B cell (primary cell): Measurements from ENCODE around the gene PAN3. TPM values are rescaled to one million over a fixed set of nuclear protein-coding genes. Genes with fewer than 3 reads are reported as not detected.

Experiments used
- ATAC-seq: fragments of 200-7000 bp; cut with Tn5 transposase; one replicate; pipeline ENCODE4 v1.10.0; 2021; ENCODE audit warnings: low read depth, mild to moderate bottlenecking, moderate number of reproducible peaks, moderate library complexity
- CTCF ChIA-PET: fragments of 350-600 bp; sonication (Branson Sonifier 250); formaldehyde crosslinking; loops from one replicate; lab custom pipeline; 2021; ENCODE audit warnings: antibody characterized with exemption, inconsistent platforms; lab: Charles Lee
- POLR2A ChIA-PET: fragments of 350-600 bp; sonication (Branson Sonifier 250); formaldehyde crosslinking; loops from one replicate; lab custom pipeline; 2021; ENCODE audit warnings: antibody characterized with exemption; lab: Charles Lee
- DNase-seq: peaks from one replicate; pipeline ENCODE4 v3.0.0; 2013
- H2AFZ ChIP-seq: 2 replicates; pipeline ENCODE4 v1.6.1; 2012; ENCODE audit warnings: mild to moderate bottlenecking, low read depth, low read length; ENCODE audit not compliant: insufficient read depth, poor library complexity, severe bottlenecking
- H3K27ac ChIP-seq, 2 donors: 1 replicate in 1 of 2; 2 replicates in 1 of 2; pipeline ENCODE4 v1.5.1; 2012 to 2013; ENCODE audit warnings: low read length in 2 of 2, mild to moderate bottlenecking in 2 of 2, moderate library complexity in 1 of 2
- H3K27me3 ChIP-seq, 4 experiments: fragments of 200-600 bp in 1 of 4; sonication (generic) in 1 of 4; replicated peaks in 1 of 4; 1 replicate in 2 of 4; 2 replicates in 2 of 4; pipeline versions ENCODE4 v1.6.1 to v1.7.0; 2013 to 2016; ENCODE audit warnings: low read length in 3 of 4, mild to moderate bottlenecking in 2 of 4, mixed read lengths in 1 of 4, moderate library complexity in 1 of 4; ENCODE audit not compliant: insufficient read depth in 4 of 4, control insufficient read depth in 3 of 4; ENCODE audit errors: control extremely low read depth in 1 of 4
- H3K36me3 ChIP-seq, 2 experiments: replicated peaks in 1 of 2; 1 replicate in 1 of 2; 2 replicates in 1 of 2; pipeline versions ENCODE4 v1.6.1 to v1.7.1; 2013; ENCODE audit warnings: low read length in 1 of 2; ENCODE audit not compliant: insufficient read depth in 2 of 2, control insufficient read depth in 1 of 2; ENCODE audit errors: control extremely low read depth in 1 of 2, extremely low read depth in 1 of 2
- H3K4me1 ChIP-seq, 2 donors: fragments of 200-600 bp in 1 of 2; sonication (generic) in 1 of 2; 1 replicate in 1 of 2; 2 replicates in 1 of 2; pipeline versions ENCODE4 v1.5.1 to v1.6.1; 2013 to 2017; ENCODE audit warnings: low read length in 2 of 2; ENCODE audit not compliant: control insufficient read depth in 2 of 2, insufficient read depth in 2 of 2
- H3K4me2 ChIP-seq: replicated peaks from 2 replicates; pipeline ENCODE3; 2012; ENCODE audit warnings: mild to moderate bottlenecking, low read depth, low read length; ENCODE audit not compliant: poor library complexity, severe bottlenecking
- H3K4me3 ChIP-seq, 5 experiments: fragments of 200-600 bp in 1 of 5; sonication (generic) in 1 of 5; 1 replicate in 3 of 5; 2 replicates in 2 of 5; pipeline versions ENCODE4 v1.5.1 to v1.7.0; 2011 to 2016; ENCODE audit warnings: low read length in 4 of 5, mild to moderate bottlenecking in 4 of 5, low read depth in 2 of 5, control low read depth in 1 of 5, moderate library complexity in 1 of 5; ENCODE audit not compliant: insufficient read depth in 1 of 5; ENCODE audit errors: control extremely low read depth in 1 of 5, extremely low read depth in 1 of 5
- H3K79me2 ChIP-seq: fragments of 200-600 bp; sonication (generic); one replicate; pipeline ENCODE4 v1.6.0; 2016; ENCODE audit warnings: low read length; ENCODE audit not compliant: control insufficient read depth, insufficient read depth
- H3K9ac ChIP-seq: fragments of 200-600 bp; sonication (generic); 2 replicates; pipeline ENCODE4 v1.6.1; 2017; ENCODE audit warnings: mild to moderate bottlenecking, low read length, moderate library complexity
- H3K9me3 ChIP-seq, 3 donors: one replicate each; pipeline versions ENCODE4 v1.6.1 to v1.7.1; 2013; ENCODE audit warnings: low read length in 2 of 3; ENCODE audit not compliant: control insufficient read depth in 2 of 3, insufficient read depth in 1 of 3; ENCODE audit errors: control extremely low read depth in 1 of 3
- H4K20me1 ChIP-seq: 2 replicates; pipeline ENCODE4 v1.6.0; 2012; ENCODE audit warnings: mild to moderate bottlenecking, low read length; ENCODE audit not compliant: insufficient read depth, control insufficient read depth, poor library complexity, severe bottlenecking
- H3K27ac Mint-ChIP-seq: one replicate; pipeline ENCODE4 v1.8.0; 2021; ENCODE audit warnings: mixed read lengths
- H3K27me3 Mint-ChIP-seq: one replicate; pipeline ENCODE4 v1.8.0; 2021; ENCODE audit warnings: mixed read lengths
- H3K4me1 Mint-ChIP-seq: one replicate; pipeline ENCODE4 v1.8.0; 2021; ENCODE audit warnings: mixed read lengths
- H3K4me3 Mint-ChIP-seq: one replicate; pipeline ENCODE4 v1.8.0; 2021; ENCODE audit warnings: mixed read lengths
- H3K9me3 Mint-ChIP-seq: one replicate; pipeline ENCODE4 v1.8.0; 2022; ENCODE audit warnings: mixed read lengths; ENCODE audit not compliant: insufficient read depth
- CTCF ChIP-seq: fragments of 200-600 bp; IDR thresholded peaks from one replicate; pipeline ENCODE4 v1.8.0; 2022; ENCODE audit warnings: antibody characterized with exemption, mild to moderate bottlenecking
- EZH2 ChIP-seq: IDR thresholded peaks from 2 replicates; pipeline ENCODE4 v1.6.1; 2012; ENCODE audit warnings: borderline replicate concordance, low read depth, mild to moderate bottlenecking, moderate library complexity, low read length; ENCODE audit not compliant: insufficient read depth, poor library complexity, severe bottlenecking
- WGBS: methylation state at CpG from one replicate; pipeline ENCODE4 v1.1.5; 2013; ENCODE audit warnings: missing lambda C conversion rate; ENCODE audit not compliant: insufficient coverage; 5-methylcytosine and 5-hydroxymethylcytosine counted together
- intact Hi-C: fragments of 100-400 bp; cut with micrococcal nuclease; formaldehyde crosslinking; loops from one replicate; pipeline ENCODE4 v1.10.0; 2022
- polyA plus RNA-seq: library from polyadenylated mRNA; depleted of rRNA; stranded (reverse); fragments of >200 nt; gene quantifications from 2 replicates; pipeline ENCODE4 v1.2.3, GENCODE V29; 2012
- total RNA-seq, 2 donors: library from RNA; stranded (reverse); fragments of 120-200 nt in 1 of 2; gene quantifications; 1 replicate in 1 of 2; 2 replicates in 1 of 2; pipeline versions ENCODE4 v1.2.3 to v1.2.4, GENCODE V29; 2013 to 2022

PAN3 gene
- total and polyA plus RNA-seq, 2 donors (not counting 1 experiment from before 2014, with no cell fraction given): 23.4 to 117 TPM

GRCh38 chr13:28145049-28145448, 6.7 kb downstream of the PAN3 start:
- Histone ChIP-seq H3K9ac (no peak overlapping the region), H3K79me2 (peaks cover 100% of the 10 kb centered on the region), H3K27ac (no peak overlapping the region), H3K36me3 (peaks cover 1 to 6% of the 10 kb centered on the region in 2 experiments), H3K4me2 (no peak overlapping the region), H2AFZ (no peak overlapping the region), H3K4me3 (no peak overlapping the region), H3K27me3 (no peaks in the 10 kb centered on the region), H3K4me1 (peaks cover 36 to 45% of the 10 kb centered on the region in 2 donors), H4K20me1 (peaks cover 85% of the 10 kb centered on the region), H3K9me3 (no peaks in the 10 kb centered on the region)
- no peak overlapping the region for H3K4me3 Mint-ChIP-seq
- ChIA-PET CTCF (interaction anchor here (0.7 to 1.1 kb wide), 2 partner anchors 10 to 792 kb away, joined by 3 to 4 read pairs; no protein-coding TSS in a partner anchor), POLR2A (interaction anchor here (0.6 kb wide), 1 partner anchor 11 kb away, joined by 3 read pairs; no protein-coding TSS in a partner anchor)
- intact Hi-C loops: no loop called here
- H3K27ac Mint-ChIP-seq: no peak overlapping the region
- no peak for TF ChIP-seq CTCF
- no peak for TF ChIP-seq EZH2
- peaks cover 72% of the 10 kb centered on the region for H3K4me1 Mint-ChIP-seq
- DNase-seq (no peak), ATAC-seq (no peak)
- H3K9me3 Mint-ChIP-seq: no peaks in the 10 kb centered on the region
- 100% methylated on average over 4 of the region's 6 CpGs for WGBS
- H3K27me3 Mint-ChIP-seq: no peaks in the 10 kb centered on the region

- DNase-seq (no peak), ATAC-seq (no peak)
- H3K9ac ChIP-seq: no peak overlapping the region
- H3K4me3 ChIP-seq: no peak overlapping the region
- no peaks in the 10 kb centered on the region for H3K9me3 ChIP-seq
- no peaks in the 10 kb centered on the region for H3K27me3 ChIP-seq
- Mint-ChIP-seq H3K4me3 (no peak overlapping the region), H3K27me3 (no peaks in the 10 kb centered on the region), H3K27ac (no peak overlapping the region), H3K4me1 (peaks cover 65% of the 10 kb centered on the region), H3K9me3 (no peaks in the 10 kb centered on the region)
- H3K4me2 ChIP-seq: no peak overlapping the region
- intact Hi-C loops: no loop called here
- H2AFZ ChIP-seq: no peak overlapping the region
- TF ChIP-seq CTCF (no peak), EZH2 (no peak)
- H3K36me3 ChIP-seq: peaks cover 1 to 7% of the 10 kb centered on the region in 2 experiments
- H3K79me2 ChIP-seq: peaks cover 100% of the 10 kb centered on the region
- ChIA-PET POLR2A (no interaction called here), CTCF (interaction anchor here (0.6 kb wide), 1 partner anchor 102 kb away, joined by 5 read pairs; no protein-coding TSS in a partner anchor)
- no peak overlapping the region for H3K27ac ChIP-seq
- H3K4me1 ChIP-seq: peaks cover 15 to 31% of the 10 kb centered on the region in 2 donors
- H4K20me1 ChIP-seq: peaks cover 98% of the 10 kb centered on the region
- WGBS: no CpG with 5 or more reads among the region's 1 CpG
These were observed 9.2 kb downstream of the PAN3 start for GRCh38 chr13:28147495-28147894.
